Activated naive CD4-positive, alpha-beta T cell treated with Interleukin-2 at 50 U/mL for 16 hours (primary cell): ENCODE measurements around the gene BARHL2.

Source experiments
- DNase-seq: peaks from one replicate; pipeline ENCODE4 v3.0.0-alpha.2; 2020

The BARHL2 gene

GRCh38 chr1:90709535-90709934 lies 7.6 kb downstream of the BARHL2 start:
- DNase-seq = no peak

- DNase-seq = no peak
These were observed 8.3 kb downstream of the BARHL2 start for GRCh38 chr1:90708826-90709225.

GRCh38 chr1:90708236-90708786 lies 8.8 kb downstream of the BARHL2 start:
- no peak for DNase-seq

DNA sequence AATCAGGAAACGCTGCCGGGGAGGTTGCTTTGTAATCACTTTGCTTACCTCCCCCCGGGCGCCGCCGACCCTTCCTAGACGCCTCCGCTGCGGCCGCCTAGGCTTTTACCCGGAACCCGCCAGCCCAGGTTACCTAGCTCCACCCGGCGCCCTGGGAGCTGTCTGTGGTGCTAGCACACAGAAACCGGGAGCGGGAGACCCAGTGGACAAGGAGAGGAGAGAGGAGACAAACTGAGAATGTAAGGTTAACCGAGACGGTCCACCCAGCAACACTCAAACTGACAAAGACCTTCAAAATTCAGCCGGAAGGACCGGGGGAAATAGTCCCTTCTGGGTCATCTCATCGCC lies 9.8 kb downstream of the BARHL2 start:
- no peak for DNase-seq

- no peak for DNase-seq
These were observed 10.4 kb downstream of the BARHL2 start for GRCh38 chr1:90706437-90707362.

- DNase-seq = no peak
These were observed 11.1 kb downstream of the BARHL2 start for GRCh38 chr1:90705956-90706355.

- no peak for DNase-seq
These were observed 12.3 kb downstream of the BARHL2 start for GRCh38 chr1:90704817-90705216.

DNA sequence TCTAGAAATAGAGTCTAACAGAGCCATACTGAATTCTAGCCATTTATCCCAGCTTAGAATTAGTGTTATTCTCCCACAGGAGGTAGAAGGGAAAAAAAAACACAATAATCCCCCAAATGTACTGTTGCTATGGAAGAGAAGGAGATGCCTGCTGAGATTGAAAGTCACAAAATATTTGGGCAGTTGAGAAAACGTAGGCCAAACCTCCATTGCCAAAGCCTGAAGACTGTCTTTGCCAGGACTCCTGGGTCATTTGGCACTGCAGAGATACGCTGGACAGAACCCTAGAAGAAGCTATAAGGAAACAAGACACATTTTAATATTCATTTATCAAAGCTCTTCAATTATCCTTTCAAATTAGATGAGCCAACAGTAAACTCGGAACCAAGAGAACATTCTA lies 22.3 kb downstream of the BARHL2 start:
- DNase-seq = no peak

- no peak for DNase-seq
These were observed 29.4 kb downstream of the BARHL2 start for GRCh38 chr1:90687747-90688146.

- DNase-seq = no peak
These were observed 41.8 kb downstream of the BARHL2 start for GRCh38 chr1:90675161-90675847.

DNA sequence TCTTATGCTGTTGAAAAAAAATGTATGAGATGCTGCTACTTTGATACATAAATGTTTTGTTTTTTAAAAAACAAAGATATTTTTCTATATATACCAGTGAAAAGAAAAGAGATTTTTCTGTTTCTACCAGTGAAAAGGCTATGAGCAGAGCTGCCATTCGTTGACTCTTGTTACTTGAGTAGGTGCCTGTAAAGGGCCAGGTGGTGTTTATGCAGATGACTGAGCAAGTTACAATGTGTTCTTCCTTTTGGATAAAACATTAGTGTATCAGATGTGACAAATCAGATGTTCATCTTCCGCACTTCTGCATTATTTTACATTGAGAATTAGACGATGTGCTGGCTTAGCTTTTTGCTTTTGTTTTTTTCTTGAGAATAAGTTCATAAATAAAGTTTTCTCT lies 45.4 kb downstream of the BARHL2 start:
- no peak for DNase-seq

- DNase-seq = no peak
These were observed 45.9 kb downstream of the BARHL2 start for GRCh38 chr1:90671251-90671650.
